PFSK-1 (cell line): ENCODE results near the gene NEU3.

Experiments used
- POLR2AphosphoS5 ChIP-seq: IDR thresholded peaks from 2 replicates; pipeline ENCODE4 v1.6.1; 2012; ENCODE audit warnings: low read depth, mild to moderate bottlenecking, control low read depth, low read length, moderate library complexity
- REST ChIP-seq, 2 experiments: IDR thresholded peaks; 2 replicates each; pipeline versions ENCODE4 v1.6.1 to v1.8.0; 2011 to 2012; ENCODE audit warnings: low read depth in 2 of 2, low read length in 2 of 2, control low read depth in 1 of 2, inconsistent platforms in 1 of 2, mild to moderate bottlenecking in 1 of 2, moderate library complexity in 1 of 2; ENCODE audit not compliant: insufficient read depth in 1 of 2
- TAF1 ChIP-seq: IDR thresholded peaks from 2 replicates; pipeline ENCODE4 v1.6.1; 2012; ENCODE audit warnings: low read length, control low read depth, borderline replicate concordance; ENCODE audit not compliant: insufficient read depth

DNA sequence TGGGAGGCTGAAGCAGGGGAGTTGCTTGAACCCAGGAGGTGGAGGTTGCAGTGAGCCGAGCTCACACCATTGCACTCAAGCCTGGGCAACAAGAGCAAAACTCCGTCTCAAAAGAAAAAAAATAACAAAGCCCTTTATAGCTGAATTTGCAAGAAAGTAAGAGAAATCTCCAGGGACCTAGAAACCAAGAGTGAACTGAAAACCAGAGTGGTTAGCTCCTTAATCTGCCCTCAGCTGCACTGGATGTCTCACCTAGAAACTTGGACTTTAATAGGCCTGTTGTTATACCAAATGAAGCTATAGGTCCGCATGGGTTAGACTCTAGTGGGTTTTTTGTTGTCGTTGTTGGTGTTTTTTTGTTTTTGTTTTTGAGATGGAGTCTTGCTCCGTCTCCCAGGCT is 4.1 kb downstream of the NEU3 start:
- TF ChIP-seq REST (IDR thresholded peaks at IDR 0.05; ENCODE audit: insufficient read depth in 1 of 2, low read depth in 2 of 2, low read length in 2 of 2), result no peak
- TF ChIP-seq TAF1, result no peak
- no peak for TF ChIP-seq POLR2AphosphoS5
